ENCODE results near the gene LONP2. TPM values are rescaled to one million over a fixed set of nuclear protein-coding genes. Genes with fewer than 3 reads are reported as not detected.
"Not testable (repeated sequence)": the region's sequence is repeated elsewhere in the genome, so short reads cannot be mapped to it uniquely, and the experiment has no call there.

Gene LONP2
- total RNA-seq, 3 donors from 2014 or later (not counting 1 experiment from before 2014, with no cell fraction given) = 48.6 to 87.8 (median 61.7) TPM

DNA sequence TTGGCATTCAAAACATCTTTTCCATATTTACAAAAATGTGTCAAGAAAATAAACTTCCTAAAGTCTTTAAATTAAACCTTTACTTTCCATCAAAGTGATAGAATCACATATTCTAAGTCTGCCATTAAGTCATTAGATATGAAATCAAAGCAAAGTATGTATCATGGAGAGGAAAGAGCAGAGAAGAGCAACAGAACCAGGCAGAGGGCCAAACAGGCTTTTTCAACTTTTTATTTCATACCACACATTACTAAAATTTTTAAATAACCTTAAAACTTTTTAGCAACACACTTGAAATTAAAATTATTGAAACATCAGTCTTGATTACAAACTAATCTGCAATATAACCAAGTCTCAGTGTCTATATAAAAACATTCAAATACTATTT is 127.3 kb downstream of the LONP2 start:
- H3K4me1 Mint-ChIP-seq = peaks cover 18 to 24% of the 10 kb centered on the region in 2 donors
- no peak overlapping the region for H3K27ac Mint-ChIP-seq
- no peaks in the 10 kb centered on the region for H3K9me3 Mint-ChIP-seq
- intact Hi-C loops (cut with micrococcal nuclease) = no loop called here
- DNase-seq (no peak), ATAC-seq (no peak)
- no peaks in the 10 kb centered on the region for H3K36me3 Mint-ChIP-seq
- Histone ChIP-seq H3K27me3 (ENCODE audit: control insufficient read depth, insufficient read depth, low read length) (no peaks in the 10 kb centered on the region), H3K4me3 (ENCODE audit: low read length) (no peak overlapping the region), H3K4me1 (ENCODE audit: control insufficient read depth, insufficient read depth, low read length) (peaks cover 7% of the 10 kb centered on the region), H3K36me3 (ENCODE audit: control insufficient read depth, insufficient read depth, low read length) (no peaks in the 10 kb centered on the region), H3K27ac (ENCODE audit: low read length) (no peak overlapping the region), H3K9me3 (ENCODE audit: control insufficient read depth, insufficient read depth, low read length) (no peaks in the 10 kb centered on the region)
- TF ChIP-seq, protein P1, sequence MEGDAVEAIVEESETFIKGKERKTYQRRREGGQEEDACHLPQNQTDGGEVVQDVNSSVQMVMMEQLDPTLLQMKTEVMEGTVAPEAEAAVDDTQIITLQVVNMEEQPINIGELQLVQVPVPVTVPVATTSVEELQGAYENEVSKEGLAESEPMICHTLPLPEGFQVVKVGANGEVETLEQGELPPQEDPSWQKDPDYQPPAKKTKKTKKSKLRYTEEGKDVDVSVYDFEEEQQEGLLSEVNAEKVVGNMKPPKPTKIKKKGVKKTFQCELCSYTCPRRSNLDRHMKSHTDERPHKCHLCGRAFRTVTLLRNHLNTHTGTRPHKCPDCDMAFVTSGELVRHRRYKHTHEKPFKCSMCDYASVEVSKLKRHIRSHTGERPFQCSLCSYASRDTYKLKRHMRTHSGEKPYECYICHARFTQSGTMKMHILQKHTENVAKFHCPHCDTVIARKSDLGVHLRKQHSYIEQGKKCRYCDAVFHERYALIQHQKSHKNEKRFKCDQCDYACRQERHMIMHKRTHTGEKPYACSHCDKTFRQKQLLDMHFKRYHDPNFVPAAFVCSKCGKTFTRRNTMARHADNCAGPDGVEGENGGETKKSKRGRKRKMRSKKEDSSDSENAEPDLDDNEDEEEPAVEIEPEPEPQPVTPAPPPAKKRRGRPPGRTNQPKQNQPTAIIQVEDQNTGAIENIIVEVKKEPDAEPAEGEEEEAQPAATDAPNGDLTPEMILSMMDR (IDR thresholded peaks at IDR 0.05) = no peak
- no peak overlapping the region for H3K4me3 Mint-ChIP-seq
- no peaks in the 10 kb centered on the region for H3K27me3 Mint-ChIP-seq (ENCODE audit: low read depth in 2 of 2)

DNA sequence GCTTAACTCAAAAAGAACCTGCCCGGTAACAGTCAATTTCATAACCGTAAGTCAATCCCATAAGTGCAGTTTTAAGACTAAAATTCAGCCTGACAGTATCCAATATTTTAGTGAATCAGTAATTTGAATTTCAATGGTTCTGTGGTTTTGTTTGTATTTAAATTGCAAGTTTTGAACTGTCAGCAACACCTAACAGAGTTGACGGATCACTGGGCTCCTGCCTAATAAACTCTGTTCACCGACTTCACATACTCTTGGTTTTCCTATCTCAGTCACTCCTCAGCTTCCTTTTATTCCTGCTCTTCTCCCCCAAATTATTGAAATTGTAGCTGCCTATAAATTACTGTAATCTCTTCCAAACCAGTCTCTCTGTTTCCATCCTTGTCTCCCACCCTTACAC is 128.6 kb downstream of the LONP2 start:
- H3K27ac ChIP-seq (ENCODE audit: low read length) = no peak overlapping the region
- no peaks in the 10 kb centered on the region for H3K36me3 ChIP-seq (ENCODE audit: control insufficient read depth, insufficient read depth, low read length)
- TF ChIP-seq, protein P1 (IDR thresholded peaks at IDR 0.05) = no peak
- no peaks in the 10 kb centered on the region for H3K27me3 ChIP-seq (ENCODE audit: control insufficient read depth, insufficient read depth, low read length)
- no peak for DNase-seq
- H3K4me3 ChIP-seq (ENCODE audit: low read length) = no peak overlapping the region
- H3K4me1 Mint-ChIP-seq = peaks cover 5 to 11% of the 10 kb centered on the region in 2 donors
- intact Hi-C loops (cut with micrococcal nuclease) = no loop called here
- ATAC-seq = no peak
- H3K36me3 Mint-ChIP-seq = no peaks in the 10 kb centered on the region
- no peaks in the 10 kb centered on the region for H3K27me3 Mint-ChIP-seq (ENCODE audit: low read depth in 2 of 2)
- no peaks in the 10 kb centered on the region for H3K9me3 ChIP-seq (ENCODE audit: control insufficient read depth, insufficient read depth, low read length)
- H3K27ac Mint-ChIP-seq = no peak overlapping the region
- no peak overlapping the region for H3K4me3 Mint-ChIP-seq
- 93% methylated on average over 4 of the region's 4 CpGs for WGBS (ENCODE audit: insufficient coverage)
- no peaks in the 10 kb centered on the region for H3K4me1 ChIP-seq (ENCODE audit: control insufficient read depth, insufficient read depth, low read length)
- H3K9me3 Mint-ChIP-seq = no peaks in the 10 kb centered on the region

DNA sequence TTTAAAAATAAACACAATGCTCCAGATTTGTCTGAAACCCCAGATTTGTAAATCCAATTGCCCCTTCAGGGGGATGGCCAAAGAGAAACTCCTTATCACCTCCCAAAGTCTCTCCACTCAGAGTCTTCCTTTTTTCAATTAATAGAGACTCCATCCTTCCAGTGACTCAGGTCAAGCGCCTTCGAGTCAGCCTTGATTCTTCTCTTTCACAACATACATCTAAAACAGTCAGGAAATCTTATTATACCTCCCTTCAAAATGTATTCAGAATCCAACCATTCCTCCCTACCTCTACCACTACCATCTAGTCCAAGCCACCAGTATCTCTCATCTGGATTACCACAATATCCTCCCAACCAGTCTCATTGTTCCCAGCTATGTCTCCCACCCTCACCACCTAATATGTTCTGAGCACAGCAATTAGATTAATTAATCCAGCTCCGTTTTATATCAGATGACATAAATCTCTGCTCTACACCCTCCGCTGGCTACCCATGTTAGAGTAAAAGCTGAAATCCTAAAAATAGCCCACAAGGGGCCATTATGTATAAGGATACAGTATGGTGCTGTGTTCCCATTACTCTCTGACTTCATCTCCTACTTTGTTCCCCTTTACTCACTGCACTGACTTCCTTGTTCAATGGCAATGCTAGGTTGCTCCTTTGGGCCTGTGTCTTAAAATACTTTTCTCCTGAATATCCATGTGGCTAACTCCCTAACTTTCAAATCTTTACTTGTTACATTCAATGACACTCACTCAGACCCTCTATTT is 129.3 kb downstream of the LONP2 start:
- no peak overlapping the region for H3K27ac ChIP-seq (ENCODE audit: low read length)
- Mint-ChIP-seq H3K27me3 (ENCODE audit: low read depth in 2 of 2) (no peaks in the 10 kb centered on the region), H3K36me3 (no peaks in the 10 kb centered on the region), H3K27ac (no peak overlapping the region), H3K4me1 (peaks cover 10 to 17% of the 10 kb centered on the region in 2 donors), H3K9me3 (no peaks in the 10 kb centered on the region), H3K4me3 (no peak overlapping the region)
- H3K9me3 ChIP-seq (ENCODE audit: control insufficient read depth, insufficient read depth, low read length) = no peaks in the 10 kb centered on the region
- no peak for DNase-seq
- H3K36me3 ChIP-seq (ENCODE audit: control insufficient read depth, insufficient read depth, low read length) = no peaks in the 10 kb centered on the region
- peaks cover 3% of the 10 kb centered on the region for H3K4me1 ChIP-seq (ENCODE audit: control insufficient read depth, insufficient read depth, low read length)
- H3K27me3 ChIP-seq (ENCODE audit: control insufficient read depth, insufficient read depth, low read length) = no peaks in the 10 kb centered on the region
- no peak for ATAC-seq
- TF ChIP-seq, protein P1 (IDR thresholded peaks at IDR 0.05) = no peak
- WGBS (ENCODE audit: insufficient coverage) = 92% methylated on average over 4 of the region's 4 CpGs
- intact Hi-C loops (cut with micrococcal nuclease) = no loop called here
- H3K4me3 ChIP-seq (ENCODE audit: low read length) = no peak overlapping the region

DNA sequence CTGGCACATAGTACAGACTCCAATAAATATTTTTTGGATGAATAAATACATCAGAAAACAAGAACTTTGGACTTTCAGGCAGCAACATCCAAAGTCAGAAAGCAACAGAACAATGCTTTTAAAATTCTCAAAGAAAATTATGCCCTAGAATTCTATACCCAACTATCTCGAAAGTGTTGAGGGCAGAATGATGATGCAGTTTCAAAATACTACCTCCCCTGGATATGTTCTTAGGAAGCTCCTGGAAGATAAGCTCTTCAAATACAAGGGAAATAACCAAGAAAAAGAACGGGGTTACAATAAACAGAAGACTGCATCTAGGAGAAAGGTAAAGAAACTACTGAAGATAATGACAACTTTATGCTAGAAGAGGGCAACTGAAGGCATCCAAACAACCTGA is 130.2 kb downstream of the LONP2 start:
- no peaks in the 10 kb centered on the region for H3K9me3 Mint-ChIP-seq
- Histone ChIP-seq H3K9me3 (ENCODE audit: control insufficient read depth, insufficient read depth, low read length) (no peaks in the 10 kb centered on the region), H3K27me3 (ENCODE audit: control insufficient read depth, insufficient read depth, low read length) (no peaks in the 10 kb centered on the region), H3K4me1 (ENCODE audit: control insufficient read depth, insufficient read depth, low read length) (peaks cover 3% of the 10 kb centered on the region), H3K4me3 (ENCODE audit: low read length) (no peak overlapping the region), H3K27ac (ENCODE audit: low read length) (no peak overlapping the region), H3K36me3 (ENCODE audit: control insufficient read depth, insufficient read depth, low read length) (no peaks in the 10 kb centered on the region)
- DNase-seq (no peak), ATAC-seq (no peak)
- H3K27ac Mint-ChIP-seq = no peak overlapping the region
- peaks cover 18 to 25% of the 10 kb centered on the region in 2 donors for H3K4me1 Mint-ChIP-seq
- TF ChIP-seq, protein P1 (IDR thresholded peaks at IDR 0.05) = no peak
- H3K27me3 Mint-ChIP-seq (ENCODE audit: low read depth in 2 of 2) = no peaks in the 10 kb centered on the region
- intact Hi-C loops (cut with micrococcal nuclease) = no loop called here
- no peak overlapping the region for H3K4me3 Mint-ChIP-seq
- H3K36me3 Mint-ChIP-seq = no peaks in the 10 kb centered on the region
- WGBS (ENCODE audit: insufficient coverage) = 90% methylated on average over 1 of the region's 2 CpGs

DNA sequence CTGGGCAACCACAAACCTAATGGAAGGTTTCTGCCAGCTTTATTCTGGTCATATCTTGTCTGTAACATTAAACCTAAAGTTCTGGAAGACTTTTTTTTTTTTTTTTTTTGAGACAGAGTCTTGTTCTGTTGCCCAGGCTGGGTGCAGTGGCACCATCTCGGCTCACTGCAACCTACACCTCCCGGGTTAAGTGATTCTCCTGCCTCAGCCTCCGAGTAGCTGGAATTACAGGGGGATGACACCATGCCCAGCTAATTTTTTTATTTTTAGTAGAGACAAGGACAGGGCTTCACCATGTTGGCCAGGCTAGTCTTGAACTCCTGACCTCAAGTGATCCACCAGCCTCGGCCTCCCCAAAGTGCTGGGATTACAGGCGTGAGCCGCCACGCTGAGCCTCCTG is 133.2 kb downstream of the LONP2 start:
- DNase-seq; ATAC-seq; H3K27ac Mint-ChIP-seq; H3K9me3 ChIP-seq (ENCODE audit: control insufficient read depth, insufficient read depth, low read length); H3K4me1 ChIP-seq (ENCODE audit: control insufficient read depth, insufficient read depth, low read length); H3K4me3 Mint-ChIP-seq; H3K27ac ChIP-seq (ENCODE audit: low read length); H3K27me3 Mint-ChIP-seq (ENCODE audit: low read depth in 2 of 2); H3K36me3 Mint-ChIP-seq; H3K27me3 ChIP-seq (ENCODE audit: control insufficient read depth, insufficient read depth, low read length); H3K4me3 ChIP-seq (ENCODE audit: low read length); H3K36me3 ChIP-seq (ENCODE audit: control insufficient read depth, insufficient read depth, low read length); intact Hi-C loops (cut with micrococcal nuclease); H3K9me3 Mint-ChIP-seq: not testable (repeated sequence)
- 93% methylated on average over 7 of the region's 7 CpGs for WGBS (ENCODE audit: insufficient coverage)
- H3K4me1 Mint-ChIP-seq = peaks cover 29 to 32% of the 10 kb centered on the region in 2 donors
